CD14-positive monocyte (primary cell): Measurements from ENCODE around the gene ZBTB4. TPM values are rescaled to one million over a fixed set of nuclear protein-coding genes. Genes with fewer than 3 reads are reported as not detected.
"Not testable (repeated sequence)": the region's sequence is repeated elsewhere in the genome, so short reads cannot be mapped to it uniquely, and the experiment has no call there.

Experiments
- DNase-seq, 3 donors: peaks; one replicate each; pipeline ENCODE4 v3.0.0-alpha.2; 2011 to 2022
- H2AFZ ChIP-seq: 2 replicates; pipeline ENCODE4 v1.6.0; 2012; ENCODE audit warnings: mild to moderate bottlenecking, low read depth, low read length, inconsistent platforms; ENCODE audit not compliant: insufficient read depth, poor library complexity, severe bottlenecking
- H3K27ac ChIP-seq, 2 donors: 1 replicate in 1 of 2; 2 replicates in 1 of 2; pipeline ENCODE4 v1.5.1; 2012 to 2013; ENCODE audit warnings: low read length in 2 of 2, control low read depth in 1 of 2, inconsistent platforms in 1 of 2, low read depth in 1 of 2, mild to moderate bottlenecking in 1 of 2
- H3K27me3 ChIP-seq, 2 donors: one replicate each; pipeline versions ENCODE4 v1.6.0 to v1.6.1; 2011 to 2013; ENCODE audit warnings: low read length in 2 of 2; ENCODE audit not compliant: control insufficient read depth in 2 of 2, insufficient read depth in 2 of 2
- H3K36me3 ChIP-seq, 2 donors: replicated peaks in 1 of 2; 1 replicate in 1 of 2; 2 replicates in 1 of 2; pipeline versions ENCODE4 v1.5.1 to v1.6.1; 2012 to 2013; ENCODE audit warnings: low read length in 2 of 2, control low read depth in 1 of 2, inconsistent platforms in 1 of 2, mild to moderate bottlenecking in 1 of 2; ENCODE audit not compliant: insufficient read depth in 2 of 2, control insufficient read depth in 1 of 2
- H3K4me1 ChIP-seq, 2 donors: 1 replicate in 1 of 2; 2 replicates in 1 of 2; pipeline versions ENCODE4 v1.5.1 to v1.6.1; 2012 to 2013; ENCODE audit warnings: low read length in 2 of 2, control low read depth in 1 of 2, inconsistent platforms in 1 of 2, mild to moderate bottlenecking in 1 of 2, moderate library complexity in 1 of 2; ENCODE audit not compliant: insufficient read depth in 2 of 2, control insufficient read depth in 1 of 2
- H3K4me2 ChIP-seq: replicated peaks from 2 replicates; pipeline ENCODE3; 2012; ENCODE audit warnings: low read length, moderate library complexity, mild to moderate bottlenecking; ENCODE audit not compliant: poor library complexity, severe bottlenecking; ENCODE audit errors: extremely low read depth
- H3K4me3 ChIP-seq, 3 experiments: fragments of 200-600 bp in 1 of 3; sonication (generic) in 1 of 3; replicated peaks in 1 of 3; 1 replicate in 2 of 3; 2 replicates in 1 of 3; pipeline ENCODE4 v1.5.1; 2011 to 2013; ENCODE audit warnings: low read length in 3 of 3, mild to moderate bottlenecking in 3 of 3, control low read depth in 2 of 3, low read depth in 2 of 3, inconsistent platforms in 1 of 3, moderate library complexity in 1 of 3
- H3K79me2 ChIP-seq: 2 replicates; pipeline ENCODE4 v1.6.0; 2012; ENCODE audit warnings: mild to moderate bottlenecking, control low read depth, inconsistent platforms, low read length, moderate library complexity; ENCODE audit not compliant: insufficient read depth
- H3K9ac ChIP-seq: 2 replicates; pipeline ENCODE4 v1.6.0; 2017; ENCODE audit warnings: low read length, mild to moderate bottlenecking; ENCODE audit not compliant: insufficient read depth, poor library complexity, severe bottlenecking
- H3K9me3 ChIP-seq, 2 donors: replicated peaks in 1 of 2; 1 replicate in 1 of 2; 2 replicates in 1 of 2; pipeline versions ENCODE4 v1.5.1 to v1.6.1; 2012 to 2013; ENCODE audit warnings: low read length in 2 of 2, control low read depth in 1 of 2; ENCODE audit not compliant: control insufficient read depth in 1 of 2, insufficient read depth in 1 of 2
- H4K20me1 ChIP-seq: 2 replicates; pipeline ENCODE4 v1.6.0; 2012; ENCODE audit warnings: mild to moderate bottlenecking, low read length, control low read depth, moderate library complexity; ENCODE audit not compliant: insufficient read depth
- H3K27ac Mint-ChIP-seq, 7 donors: one replicate each; pipeline ENCODE4 v1.8.0; 2020; ENCODE audit warnings: mild to moderate bottlenecking in 7 of 7, mixed read lengths in 7 of 7, moderate library complexity in 6 of 7, inconsistent platforms in 2 of 7
- H3K27me3 Mint-ChIP-seq, 3 donors: one replicate each; pipeline ENCODE4 v1.8.0; 2021 to 2022; ENCODE audit warnings: low read depth in 3 of 3, mild to moderate bottlenecking in 3 of 3, mixed read lengths in 3 of 3, moderate library complexity in 3 of 3, inconsistent platforms in 1 of 3
- H3K36me3 Mint-ChIP-seq, 2 donors: one replicate each; pipeline ENCODE4 v1.8.0; 2020; ENCODE audit warnings: mixed read lengths in 2 of 2, inconsistent platforms in 1 of 2, mild to moderate bottlenecking in 1 of 2
- H3K4me1 Mint-ChIP-seq: one replicate; pipeline ENCODE4 v1.8.0; 2020; ENCODE audit warnings: mild to moderate bottlenecking, mixed read lengths
- H3K4me3 Mint-ChIP-seq, 2 donors: one replicate each; pipeline ENCODE4 v1.8.0; 2020; ENCODE audit warnings: mild to moderate bottlenecking in 2 of 2, mixed read lengths in 2 of 2, moderate library complexity in 1 of 2
- H3K9me3 Mint-ChIP-seq, 7 donors: one replicate each; pipeline ENCODE4 v1.8.0; 2020 to 2022; ENCODE audit warnings: mixed read lengths in 7 of 7, mild to moderate bottlenecking in 6 of 7, moderate library complexity in 6 of 7, inconsistent platforms in 2 of 7
- WGBS: methylation state at CpG from one replicate; pipeline ENCODE4 v1.1.5; 2013; ENCODE audit warnings: missing lambda C conversion rate; ENCODE audit not compliant: insufficient coverage; 5-methylcytosine and 5-hydroxymethylcytosine counted together
- intact Hi-C, 2 donors: fragments of 100-400 bp; cut with micrococcal nuclease; formaldehyde crosslinking; loops; one replicate each; pipeline versions ENCODE4 v1.15.0 to v1.15.1; 2023
- polyA plus RNA-seq, 3 donors: library from polyadenylated mRNA; depleted of rRNA in 1 of 3; unstranded in 2 of 3; stranded (reverse) in 1 of 3; fragments of 300-500 nt in 2 of 3; fragments of >200 nt in 1 of 3; fragmentation: Illumina TruSeq in 2 of 3; gene quantifications; 1 replicate in 2 of 3; 2 replicates in 1 of 3; pipeline ENCODE4 v1.2.3, GENCODE V29; 2012 to 2021

The ZBTB4 gene
- polyA plus RNA-seq, 3 donors = 3.4 to 8.1 (median 4.4) TPM

- Histone ChIP-seq H3K79me2 (peaks cover 56% of the 10 kb centered on the region), H3K4me1 (peaks cover 54 to 64% of the 10 kb centered on the region in 2 donors), H4K20me1 (peaks cover 25% of the 10 kb centered on the region)
- peaks cover 68% of the 10 kb centered on the region for H3K4me1 Mint-ChIP-seq
- H3K4me2 ChIP-seq, H3K27ac ChIP-seq, H3K27me3 ChIP-seq, H3K27me3 Mint-ChIP-seq, H3K9me3 Mint-ChIP-seq, H3K36me3 Mint-ChIP-seq, DNase-seq, H3K4me3 Mint-ChIP-seq, H3K9ac ChIP-seq, H3K9me3 ChIP-seq, H2AFZ ChIP-seq, H3K4me3 ChIP-seq, H3K36me3 ChIP-seq: not testable (repeated sequence)
- H3K27ac Mint-ChIP-seq = peak overlapping the region in 6 of 7 donors; percentile 35 to 100 (median 100)
- intact Hi-C loops = loop anchor here in 1 of 2 donors (5.0 to 10.0 kb wide), 4 partner anchors 90 to 360 kb away; partner anchors contain the start of genes DVL2, KCTD11, PHF23 and TMEM95
- WGBS = 93% methylated on average over 21 of the region's 31 CpGs
These were observed 2.7 kb upstream of the ZBTB4 start for GRCh38 chr17:7481842-7482741.

- Histone ChIP-seq H3K4me1 (peaks cover 54 to 64% of the 10 kb centered on the region in 2 donors), H3K79me2 (peaks cover 56% of the 10 kb centered on the region), H3K27ac (peak within 1 kb of the TSS in 1 of 2 donors; percentile 79), H4K20me1 (peaks cover 22% of the 10 kb centered on the region), H3K4me3 (peak within 1 kb of the TSS in 1 of 3 experiments; percentile 89), H3K4me2 (peak within 1 kb of the TSS; percentile 94)
- Mint-ChIP-seq H3K4me1 (peaks cover 69% of the 10 kb centered on the region), H3K4me3 (peak within 1 kb of the TSS; percentile 82 to 91), H3K27ac (peak within 1 kb of the TSS in 6 of 7 donors; percentile 17 to 100 (median 68))
- no CpG with 5 or more reads among the region's 4 CpGs for WGBS
- H3K9me3 ChIP-seq, DNase-seq, H3K9me3 Mint-ChIP-seq, H3K36me3 ChIP-seq, H3K27me3 ChIP-seq, H3K9ac ChIP-seq, H3K27me3 Mint-ChIP-seq, H3K36me3 Mint-ChIP-seq, H2AFZ ChIP-seq: not testable (repeated sequence)
- intact Hi-C loops = loop anchor here in 1 of 2 donors (5.0 to 10.0 kb wide), 4 partner anchors 91 to 361 kb away; partner anchors contain the start of genes DVL2, KCTD11, PHF23 and TMEM95
These were observed 1.8 kb upstream of the ZBTB4 start, which contains the start of gene SLC35G6 for GRCh38 chr17:7481275-7481674. Gene SLC35G6 (plus strand): TSS chr17:7481446. CDS start chr17:7481517, 71 bp downstream.
